ENCODE data around the gene R3HDM2. TPM values are rescaled to one million over a fixed set of nuclear protein-coding genes. Genes with fewer than 3 reads are reported as not detected.
"Not testable (repeated sequence)": the region's sequence is repeated elsewhere in the genome, so short reads cannot be mapped to it uniquely, and the experiment has no call there.

Gene R3HDM2
- total and polyA plus RNA-seq, 4 donors = 7.4 to 28.9 (median 15.1) TPM

- no peak for TF ChIP-seq CTCF (IDR thresholded peaks at IDR 0.05; ENCODE audit: low read depth, low read length, missing input control)
- TF ChIP-seq RXRA (IDR thresholded peaks at IDR 0.05) = no peak
- TF ChIP-seq MAX (IDR thresholded peaks at IDR 0.05) = no peak
- no peak for TF ChIP-seq YY1 (IDR thresholded peaks at IDR 0.05)
- TF ChIP-seq TAF1 (conservative IDR thresholded peaks at IDR 0.05) = no peak
Observed at GRCh38 chr12:57441846-57442427, 11.1 kb upstream of the R3HDM2 start (continued).

GRCh38 chr12:57441393-57441792 lies 10.6 kb upstream of the R3HDM2 start:
- Histone ChIP-seq H3K36me3 (ENCODE audit: control insufficient read depth in 4 of 4, insufficient read depth in 3 of 4, low read depth in 1 of 4, low read length in 3 of 4) (peaks cover 0 to 18% (median 4%) of the 10 kb centered on the region in 4 donors), H3K4me1 (ENCODE audit: control insufficient read depth in 4 of 4, insufficient read depth in 4 of 4, low read length in 3 of 4) (peaks cover 0 to 32% (median 18%) of the 10 kb centered on the region in 4 donors)
- not testable (repeated sequence) for H3K9me3 ChIP-seq (ENCODE audit: control insufficient read depth in 4 of 4, low read length in 3 of 4); H3K27ac ChIP-seq (ENCODE audit: low read depth in 1 of 2, low read length in 2 of 2); DNase-seq (ENCODE audit: low spot score); H3K4me3 ChIP-seq (ENCODE audit: low read depth in 1 of 3, low read length in 3 of 3); H3K9ac ChIP-seq (ENCODE audit: low read depth in 1 of 2, low read length in 2 of 2); H3K27me3 ChIP-seq (ENCODE audit: control insufficient read depth in 4 of 4, insufficient read depth in 4 of 4, low read length in 3 of 4)
- 87% methylated on average over 2 of the region's 2 CpGs for WGBS

GRCh38 chr12:57439762-57440266 lies 9.0 kb upstream of the R3HDM2 start:
- TF ChIP-seq MAX (IDR thresholded peaks at IDR 0.05) = no peak
- no peak for TF ChIP-seq YY1 (IDR thresholded peaks at IDR 0.05)
- TF ChIP-seq JUND (IDR thresholded peaks at IDR 0.05) = no peak
- TF ChIP-seq TAF1 (conservative IDR thresholded peaks at IDR 0.05) = no peak
- TF ChIP-seq SP1 (IDR thresholded peaks at IDR 0.05) = no peak
- no peak for TF ChIP-seq HNF4A (conservative IDR thresholded peaks at IDR 0.05)
- TF ChIP-seq NR2F2 (IDR thresholded peaks at IDR 0.05) = no peak
- H3K27me3 ChIP-seq (ENCODE audit: control insufficient read depth in 4 of 4, insufficient read depth in 4 of 4, low read length in 3 of 4) = no peaks in the 10 kb centered on the region
- no peaks in the 10 kb centered on the region for H3K9me3 ChIP-seq (ENCODE audit: control insufficient read depth in 4 of 4, low read length in 3 of 4)
- H3K4me1 ChIP-seq (ENCODE audit: control insufficient read depth in 4 of 4, insufficient read depth in 4 of 4, low read length in 3 of 4) = peaks cover 0 to 32% (median 15%) of the 10 kb centered on the region in 4 donors
- H3K36me3 ChIP-seq (ENCODE audit: control insufficient read depth in 4 of 4, insufficient read depth in 3 of 4, low read depth in 1 of 4, low read length in 3 of 4) = peaks cover 0 to 16% (median 4%) of the 10 kb centered on the region in 4 donors
- H3K4me3 ChIP-seq (ENCODE audit: low read depth in 1 of 3, low read length in 3 of 3) = peak overlapping the region in 1 of 3 donors; percentile 31
- peak overlapping the region; percentile 7 to 86 for H3K9ac ChIP-seq (ENCODE audit: low read depth in 1 of 2, low read length in 2 of 2)
- DNase-seq (ENCODE audit: low spot score) = no peak
- peak overlapping the region; percentile 66 to 90 for H3K27ac ChIP-seq (ENCODE audit: low read depth in 1 of 2, low read length in 2 of 2)
- WGBS = 70% methylated on average over 4 of the region's 4 CpGs

GRCh38 chr12:57438400-57438799 lies 7.6 kb upstream of the R3HDM2 start:
- Histone ChIP-seq H3K27ac (ENCODE audit: low read depth in 1 of 2, low read length in 2 of 2) (peak overlapping the region; percentile 66 to 90), H3K9ac (ENCODE audit: low read depth in 1 of 2, low read length in 2 of 2) (peak overlapping the region in 1 of 2 donors; percentile 86), H3K4me1 (ENCODE audit: control insufficient read depth in 4 of 4, insufficient read depth in 4 of 4, low read length in 3 of 4) (peaks cover 0 to 28% (median 16%) of the 10 kb centered on the region in 4 donors), H3K36me3 (ENCODE audit: control insufficient read depth in 4 of 4, insufficient read depth in 3 of 4, low read depth in 1 of 4, low read length in 3 of 4) (peaks cover 0 to 10% (median 2%) of the 10 kb centered on the region in 4 donors), H3K9me3 (ENCODE audit: control insufficient read depth in 4 of 4, low read length in 3 of 4) (no peaks in the 10 kb centered on the region), H3K4me3 (ENCODE audit: low read depth in 1 of 3, low read length in 3 of 3) (peak overlapping the region; percentile 31 to 50 (median 42)), H3K27me3 (ENCODE audit: control insufficient read depth in 4 of 4, insufficient read depth in 4 of 4, low read length in 3 of 4) (no peaks in the 10 kb centered on the region)
- DNase-seq (ENCODE audit: low spot score) = no peak
- WGBS = 29% methylated on average over 1 of the region's 1 CpG
- TF ChIP-seq CTCF (IDR thresholded peaks at IDR 0.05; ENCODE audit: low read depth, low read length, missing input control) (no peak), RAD21 (IDR thresholded peaks at IDR 0.05) (no peak), RXRA (IDR thresholded peaks at IDR 0.05) (no peak), HNF4G (IDR thresholded peaks at IDR 0.05) (no peak), EGR1 (IDR thresholded peaks at IDR 0.05; ENCODE audit: low read depth in 2 of 2) (no peak), YY1 (IDR thresholded peaks at IDR 0.05) (no peak), REST (IDR thresholded peaks at IDR 0.05) (no peak), ATF3 (IDR thresholded peaks at IDR 0.05) (no peak), TAF1 (conservative IDR thresholded peaks at IDR 0.05) (no peak), GABPA (IDR thresholded peaks at IDR 0.05 in 1 of 2, conservative IDR thresholded peaks at IDR 0.05 in 1 of 2) (no peak), FOXA1 (IDR thresholded peaks at IDR 0.05) (no peak)

Measured in liver (tissue), 9 donors.